ENCODE results near the gene DOCK1.

Gene DOCK1

GRCh38 chr10:127276794-127277462 lies 371.7 kb downstream of the DOCK1 start:
- H3K9ac ChIP-seq: no peak overlapping the region
- TF ChIP-seq CTCF (IDR thresholded peaks at IDR 0.05): no peak
- H3K79me2 ChIP-seq: no peaks in the 10 kb centered on the region
- no peak overlapping the region for H2AFZ ChIP-seq
- no peak overlapping the region for H3K4me3 ChIP-seq (ENCODE audit: low read depth, low read length)
- H3K4me2 ChIP-seq (ENCODE audit: low read length): no peak overlapping the region
- no peaks in the 10 kb centered on the region for H3K36me3 ChIP-seq (ENCODE audit: control insufficient read depth, insufficient read depth, low read length)
- H3K27me3 ChIP-seq (ENCODE audit: control insufficient read depth, insufficient read depth, low read length): no peaks in the 10 kb centered on the region
- peaks cover 2% of the 10 kb centered on the region for H3K4me1 ChIP-seq
- H3K9me3 ChIP-seq (ENCODE audit: control insufficient read depth, low read length): no peaks in the 10 kb centered on the region
- H3K27ac ChIP-seq: no peak overlapping the region

- Histone ChIP-seq H3K27ac (no peak overlapping the region), H3K36me3 (ENCODE audit: control insufficient read depth, insufficient read depth, low read length) (no peaks in the 10 kb centered on the region), H2AFZ (no peak overlapping the region), H3K79me2 (no peaks in the 10 kb centered on the region), H3K4me2 (ENCODE audit: low read length) (no peak overlapping the region), H3K9ac (no peak overlapping the region), H3K9me3 (ENCODE audit: control insufficient read depth, low read length) (no peaks in the 10 kb centered on the region), H3K27me3 (ENCODE audit: control insufficient read depth, insufficient read depth, low read length) (no peaks in the 10 kb centered on the region), H3K4me3 (ENCODE audit: low read depth, low read length) (no peak overlapping the region), H3K4me1 (peaks cover 2% of the 10 kb centered on the region)
- no peak for TF ChIP-seq CTCF (IDR thresholded peaks at IDR 0.05)
Observed at GRCh38 chr10:127278001-127278400, 372.8 kb downstream of the DOCK1 start.

- H3K79me2 ChIP-seq: no peaks in the 10 kb centered on the region
- no peak for TF ChIP-seq CTCF (IDR thresholded peaks at IDR 0.05)
- no peaks in the 10 kb centered on the region for H3K27me3 ChIP-seq (ENCODE audit: control insufficient read depth, insufficient read depth, low read length)
- H3K4me2 ChIP-seq (ENCODE audit: low read length): no peak overlapping the region
- no peak overlapping the region for H2AFZ ChIP-seq
- no peak overlapping the region for H3K27ac ChIP-seq
- no peaks in the 10 kb centered on the region for H3K9me3 ChIP-seq (ENCODE audit: control insufficient read depth, low read length)
- H3K4me1 ChIP-seq: peaks cover 2% of the 10 kb centered on the region
- H3K4me3 ChIP-seq (ENCODE audit: low read depth, low read length): no peak overlapping the region
- H3K36me3 ChIP-seq (ENCODE audit: control insufficient read depth, insufficient read depth, low read length): no peaks in the 10 kb centered on the region
- H3K9ac ChIP-seq: no peak overlapping the region
Observed at GRCh38 chr10:127279334-127279774, 374.1 kb downstream of the DOCK1 start.

GRCh38 chr10:127280446-127280845 lies 375.2 kb downstream of the DOCK1 start:
- Histone ChIP-seq H3K9me3 (ENCODE audit: control insufficient read depth, low read length) (no peaks in the 10 kb centered on the region), H3K9ac (no peak overlapping the region), H3K79me2 (no peaks in the 10 kb centered on the region), H3K4me3 (ENCODE audit: low read depth, low read length) (no peak overlapping the region), H3K36me3 (ENCODE audit: control insufficient read depth, insufficient read depth, low read length) (no peaks in the 10 kb centered on the region), H3K4me1 (peaks cover 2% of the 10 kb centered on the region), H3K27ac (no peak overlapping the region), H3K4me2 (ENCODE audit: low read length) (no peak overlapping the region), H3K27me3 (ENCODE audit: control insufficient read depth, insufficient read depth, low read length) (no peaks in the 10 kb centered on the region), H2AFZ (no peak overlapping the region)
- TF ChIP-seq CTCF (IDR thresholded peaks at IDR 0.05): no peak

GRCh38 chr10:127283017-127283416 lies 377.8 kb downstream of the DOCK1 start:
- H3K79me2 ChIP-seq: no peaks in the 10 kb centered on the region

More at GRCh38 chr10:127283017-127283416, 377.8 kb downstream of the DOCK1 start:
- Histone ChIP-seq H3K4me2 (ENCODE audit: low read length) (no peak overlapping the region), H3K9ac (no peak overlapping the region), H3K27ac (no peak overlapping the region), H3K27me3 (ENCODE audit: control insufficient read depth, insufficient read depth, low read length) (no peaks in the 10 kb centered on the region), H3K36me3 (ENCODE audit: control insufficient read depth, insufficient read depth, low read length) (no peaks in the 10 kb centered on the region), H2AFZ (no peak overlapping the region), H3K4me3 (ENCODE audit: low read depth, low read length) (no peak overlapping the region), H3K9me3 (ENCODE audit: control insufficient read depth, low read length) (no peaks in the 10 kb centered on the region), H3K4me1 (peaks cover 1% of the 10 kb centered on the region)
- TF ChIP-seq CTCF (IDR thresholded peaks at IDR 0.05): no peak

Measured in parathyroid adenoma (tissue), 2 donors.